Articular chondrocyte of knee joint (primary cell): ENCODE data around the gene EXOC1L. TPM values are rescaled to one million over a fixed set of nuclear protein-coding genes. Genes with fewer than 3 reads are reported as not detected.

ENCODE experiments used
- small RNA-seq: library from RNA; depleted of rRNA; stranded (forward); fragments of <200 nt; gene quantifications from one replicate; pipeline ENCODE3, GENCODE V24; 2012
- total RNA-seq: library from RNA; depleted of rRNA; stranded (reverse); fragments of >200 nt; gene quantifications from 2 replicates; pipeline ENCODE4 v1.2.3, GENCODE V29; 2012

The EXOC1L gene
- not detected in 2 replicates for total RNA-seq

DNA sequence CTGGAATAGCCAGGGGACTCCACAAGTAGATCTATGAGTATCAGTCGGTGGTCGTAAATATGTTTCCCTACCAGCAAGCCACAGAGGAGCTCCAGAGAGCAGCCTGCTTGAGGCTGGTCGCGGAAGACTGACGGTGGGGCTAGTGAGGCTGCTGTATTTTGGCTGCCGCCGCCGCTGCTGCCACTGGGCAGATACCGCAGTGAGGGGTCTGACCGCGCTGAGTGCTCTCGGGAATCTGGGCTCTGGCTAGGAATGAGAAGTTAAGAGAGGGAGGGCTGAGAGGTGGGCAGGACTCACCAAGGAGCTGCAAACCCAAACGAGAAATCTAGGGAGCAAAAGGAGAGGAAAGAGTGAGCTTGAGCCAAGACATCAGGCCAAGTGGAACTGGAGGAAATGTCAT is at the start of gene EXOC1L:
EXOC1L (plus strand) TSS at position 157 of the 400 bp plus-strand sequence; CDS start at position 394, 237 bp downstream.

GRCh38 chr4:55853484-55854046 is 34.0 kb downstream of the EXOC1L start, which contains the start of gene EXOC1:
Gene EXOC1, plus strand, starts transcription at chr4:55853648. Its CDS starts 4,676 bp downstream, at chr4:55858324.

Small RNAs within 50 kb of the gene (small RNA-seq; reads per million reads assigned to genes)
- gene RNU6-276P (not detected), gene RNU6-652P (not detected)

Other genes starting within 250 kb of the EXOC1L start
- gene PDCL2, start 227.5 kb upstream of the EXOC1L start, total RNA-seq: not detected in 2 replicates
- 0.13 and 0.22 TPM in 2 replicates for gene NMU, start 183.5 kb upstream of the EXOC1L start, total RNA-seq
- 61.0 and 70.6 TPM in 2 replicates for gene EXOC1, start 33.9 kb downstream of the EXOC1L start, total RNA-seq
- gene CEP135, start 129.2 kb downstream of the EXOC1L start, total RNA-seq: 8.0 and 9.3 TPM in 2 replicates